NCI-H748 treated with DMSO at 0.1 percent for 48 hours (cell line): ENCODE data around the gene TFIP11.

Source experiments
- DNase-seq: peaks from one replicate; lab custom pipeline; 2025; lab: John Stamatoyannopoulos, UW

The TFIP11 gene

GRCh38 chr22:26512149-26512793 lies at the start of gene TFIP11:
TSS of gene TFIP11 (minus strand) at chr22:26512473. CDS start at chr22:26510272, 2,201 bp downstream.
- DNase-seq, result peak; percentile 61

- no peak for DNase-seq
These were observed 49.6 kb upstream of the TFIP11 start for GRCh38 chr22:26561756-26562417.

GRCh38 chr22:26559961-26560575 lies 47.8 kb upstream of the TFIP11 start:
- no peak for DNase-seq

GRCh38 chr22:26558248-26558895 lies 46.1 kb upstream of the TFIP11 start:
- DNase-seq, result no peak

GRCh38 chr22:26556904-26557303 lies 44.6 kb upstream of the TFIP11 start:
- no peak for DNase-seq

DNA sequence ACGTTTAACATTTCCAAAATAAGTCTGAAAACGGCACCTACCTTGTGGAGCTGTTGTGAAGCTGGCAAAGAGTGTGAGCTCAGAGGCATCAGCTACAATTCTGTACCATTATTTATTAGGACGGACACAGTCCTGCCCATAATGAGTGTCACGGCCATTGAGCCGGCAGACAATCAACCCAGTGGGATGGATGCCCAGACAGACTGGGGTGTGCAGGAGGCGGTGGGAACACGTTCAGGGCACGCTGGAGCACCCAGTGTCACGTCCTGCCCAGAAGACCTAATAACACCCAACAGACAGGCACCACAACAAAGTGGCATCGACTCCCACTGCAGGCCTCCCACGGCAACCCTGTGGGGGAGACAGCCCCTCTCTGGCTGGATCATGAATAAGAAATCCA lies 43.2 kb upstream of the TFIP11 start:
- DNase-seq, result no peak

DNA sequence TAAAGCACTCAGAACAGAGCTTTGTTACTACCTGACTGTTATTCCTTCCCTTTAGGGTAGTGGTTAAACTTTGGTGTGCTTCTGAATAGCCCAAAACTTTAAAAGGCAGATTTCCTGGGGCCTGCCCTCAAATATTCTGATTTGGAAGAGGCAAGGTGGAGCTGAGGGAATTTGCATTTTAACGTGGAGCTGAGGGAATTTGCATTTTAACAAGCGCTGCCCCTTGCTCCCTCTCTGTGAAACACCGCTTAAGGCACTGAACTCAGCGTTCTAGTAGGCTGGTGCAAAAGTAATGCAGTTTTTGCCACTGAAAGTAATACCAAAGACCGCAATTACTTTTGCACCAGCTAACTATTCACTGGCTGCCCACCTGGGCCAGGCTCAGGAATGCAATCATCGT lies 42.7 kb upstream of the TFIP11 start:
- no peak for DNase-seq

DNA sequence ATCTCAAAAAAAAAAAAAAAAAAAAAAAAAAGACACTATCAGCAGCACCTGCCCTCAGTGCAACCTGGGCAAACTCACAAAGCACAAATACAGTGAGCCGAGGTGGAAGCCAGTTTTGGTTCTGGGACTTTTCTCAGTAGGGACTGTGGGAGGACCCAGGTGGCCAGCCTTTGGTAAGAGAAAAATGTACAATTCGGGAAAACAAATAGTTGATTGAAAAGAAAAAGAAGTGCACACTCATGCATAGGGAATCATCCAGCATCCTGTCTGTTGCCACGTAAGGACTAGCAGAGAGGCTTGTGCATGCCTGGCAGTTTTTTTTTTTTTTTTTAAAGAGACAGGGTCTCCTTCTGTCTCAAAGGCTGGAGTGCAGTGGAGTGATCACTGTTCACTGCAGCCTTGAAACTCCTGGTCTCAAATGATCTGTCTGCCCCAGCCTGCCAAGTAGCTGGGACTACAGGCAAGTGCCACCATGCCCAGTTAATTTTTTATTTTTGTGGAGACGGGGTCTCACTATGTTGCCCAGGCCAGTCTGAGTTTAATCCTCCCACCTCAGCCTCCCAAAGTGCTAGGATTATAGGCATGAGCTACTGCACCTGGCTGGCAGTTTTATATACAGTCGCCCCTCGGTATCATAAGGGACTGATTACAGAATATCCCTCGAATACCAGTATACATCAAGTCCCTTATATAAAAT lies 40.9 kb upstream of the TFIP11 start:
- DNase-seq, result no peak

DNA sequence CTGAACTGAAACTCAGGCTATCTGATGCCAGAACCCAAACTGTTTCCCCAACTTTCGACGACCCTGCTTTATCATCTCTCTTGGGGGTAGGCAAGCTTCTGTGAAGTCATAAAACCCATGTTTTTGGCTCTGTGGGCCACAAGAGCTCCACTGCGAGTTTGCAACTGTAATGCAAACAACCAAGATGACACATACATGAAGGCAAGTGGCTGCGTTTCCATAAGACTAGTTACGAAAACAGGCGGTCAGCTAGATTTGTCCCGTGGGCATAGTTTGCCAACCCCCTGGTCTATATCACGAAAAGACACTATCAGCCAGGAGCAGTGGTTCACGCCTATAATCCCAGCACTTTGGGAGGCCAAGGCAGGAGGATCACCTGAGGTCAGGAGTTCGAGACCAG lies 40.2 kb upstream of the TFIP11 start:
- no peak for DNase-seq

DNA sequence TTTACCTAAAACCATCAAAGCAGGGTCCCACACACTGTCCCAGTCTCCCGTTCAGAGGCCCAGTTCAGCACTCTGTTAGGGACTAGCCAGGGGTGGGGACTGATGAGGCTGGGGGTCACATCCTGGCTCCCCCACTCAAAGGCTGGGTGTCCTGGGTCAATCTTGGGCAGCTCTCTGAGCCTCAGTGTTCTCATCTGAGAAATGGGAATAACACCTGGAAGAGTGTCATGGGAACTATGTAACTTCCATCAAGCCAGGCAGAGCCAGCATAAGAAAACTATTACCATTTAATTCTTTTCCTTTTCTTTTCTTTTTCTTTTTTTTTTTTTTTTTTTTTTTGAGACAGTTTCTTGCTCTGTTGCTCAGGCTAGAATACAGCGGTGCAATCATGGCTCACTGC lies 39.3 kb upstream of the TFIP11 start:
- DNase-seq, result no peak

DNA sequence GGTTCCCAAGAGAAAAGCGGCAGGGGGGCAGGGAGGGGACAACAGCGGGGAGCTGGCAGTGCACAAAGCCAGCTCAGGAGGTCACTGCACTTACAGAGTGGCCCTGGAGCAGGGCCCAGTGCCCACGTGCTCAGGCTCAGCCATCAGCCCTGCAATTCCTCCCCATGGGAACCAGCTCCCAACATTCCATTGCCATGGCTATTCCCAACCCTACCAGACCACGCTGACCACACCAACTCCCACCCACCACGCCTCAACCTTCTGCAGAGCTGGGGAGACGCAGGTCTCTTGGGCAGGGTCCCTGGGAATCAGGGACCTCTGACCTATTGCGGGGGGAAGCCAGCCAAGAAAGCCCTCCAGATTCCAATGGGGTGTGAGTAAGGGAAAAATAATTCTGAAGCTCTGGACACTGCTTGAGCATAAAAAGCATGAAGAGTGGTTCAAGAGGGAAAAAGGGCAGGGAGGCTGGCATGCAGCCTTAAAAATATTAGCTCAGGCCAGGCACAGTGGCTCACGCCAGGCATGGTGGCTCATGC lies 38.3 kb upstream of the TFIP11 start:
- no peak for DNase-seq

DNA sequence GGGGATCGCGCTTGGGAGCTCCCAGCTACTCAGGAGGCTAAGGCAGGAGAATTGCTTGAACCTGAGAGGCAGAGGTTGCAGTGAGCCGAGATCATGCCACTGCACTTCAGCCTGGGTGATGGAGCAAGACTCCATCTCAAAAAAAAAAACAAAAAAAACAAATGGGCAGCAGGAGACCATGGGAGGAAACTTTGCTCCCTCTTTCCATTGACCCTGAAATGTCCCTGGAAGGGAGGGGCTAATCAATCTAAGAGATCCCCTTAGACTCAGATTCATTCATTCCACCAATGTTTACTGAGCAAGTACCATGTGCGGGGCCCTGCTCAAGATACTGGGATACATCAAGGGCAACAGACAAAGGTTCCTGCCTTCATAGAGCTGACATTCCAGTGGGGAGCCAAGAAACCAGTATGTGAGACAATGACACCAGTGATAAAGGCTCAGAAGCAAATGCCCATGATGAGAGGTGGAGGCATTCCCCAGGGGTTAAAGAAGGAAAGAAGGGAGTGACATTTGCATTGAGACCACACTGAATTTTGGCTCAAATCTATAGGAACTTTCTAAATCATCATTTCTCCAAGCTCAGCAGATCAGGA lies 37.7 kb upstream of the TFIP11 start:
- no peak for DNase-seq

- DNase-seq, result no peak
These were observed 36.7 kb upstream of the TFIP11 start for GRCh38 chr22:26548984-26549383.

DNA sequence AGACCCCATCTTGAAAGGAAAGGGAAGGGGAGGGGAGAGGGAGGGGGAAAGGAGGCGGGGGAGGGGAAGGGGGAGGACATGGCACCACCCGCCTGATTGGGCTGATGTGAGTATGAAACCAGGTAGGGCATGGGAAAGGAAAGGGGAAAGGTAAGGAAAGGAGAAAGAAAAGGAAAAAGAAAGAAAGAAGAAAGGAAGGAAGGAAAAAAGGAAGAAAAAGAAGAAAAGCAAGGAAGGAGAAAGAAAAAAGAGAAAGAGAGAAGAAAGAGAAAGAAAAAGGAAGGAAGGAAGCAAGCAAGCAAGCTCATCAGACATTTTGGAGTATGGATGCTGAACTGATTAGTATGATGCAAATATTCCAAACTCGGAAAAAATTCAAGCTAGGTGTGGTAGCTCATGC lies 36.0 kb upstream of the TFIP11 start:
- no peak for DNase-seq

GRCh38 chr22:26547837-26548236 lies 35.6 kb upstream of the TFIP11 start:
- DNase-seq, result no peak

DNA sequence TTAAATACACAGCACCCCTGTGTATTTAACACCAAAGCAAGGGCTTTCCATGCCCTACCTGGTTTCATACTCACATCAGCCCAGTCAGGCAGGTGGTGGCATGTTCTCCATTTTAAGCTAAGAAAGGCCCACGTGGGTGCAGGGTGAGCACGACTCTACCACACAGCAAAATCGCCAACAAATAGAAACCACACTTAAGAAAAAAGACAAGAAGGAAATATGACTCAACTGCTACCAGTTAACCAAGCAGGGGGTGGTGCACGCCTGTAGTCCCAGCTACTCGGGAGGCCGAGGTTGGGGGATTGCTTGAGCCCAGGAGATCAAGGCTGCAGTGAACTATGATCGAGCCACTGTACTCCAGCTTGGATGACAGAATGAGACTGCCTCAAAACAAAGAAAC lies 35.2 kb upstream of the TFIP11 start:
- no peak for DNase-seq

DNA sequence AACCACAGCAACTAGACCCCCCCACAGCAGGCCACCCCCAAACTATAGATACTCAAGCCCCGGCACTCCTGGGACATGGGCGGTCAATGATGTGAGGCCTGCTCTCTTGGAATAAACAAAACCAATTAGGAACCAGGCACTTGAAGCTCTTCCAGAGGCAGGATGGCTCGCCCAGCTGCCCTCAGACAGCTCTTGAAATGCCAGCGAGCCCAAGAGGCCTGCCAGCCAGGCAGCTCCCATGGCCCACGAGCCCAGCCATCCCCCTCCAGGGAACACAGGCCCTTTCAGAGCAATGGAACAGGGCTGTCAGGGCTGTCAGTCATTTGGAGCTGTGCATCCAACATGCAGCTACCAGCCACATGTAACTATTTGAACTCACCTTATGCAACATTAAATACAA lies 34.0 kb upstream of the TFIP11 start:
- DNase-seq, result no peak

GRCh38 chr22:26545827-26546226 lies 33.6 kb upstream of the TFIP11 start:
- no peak for DNase-seq

DNA sequence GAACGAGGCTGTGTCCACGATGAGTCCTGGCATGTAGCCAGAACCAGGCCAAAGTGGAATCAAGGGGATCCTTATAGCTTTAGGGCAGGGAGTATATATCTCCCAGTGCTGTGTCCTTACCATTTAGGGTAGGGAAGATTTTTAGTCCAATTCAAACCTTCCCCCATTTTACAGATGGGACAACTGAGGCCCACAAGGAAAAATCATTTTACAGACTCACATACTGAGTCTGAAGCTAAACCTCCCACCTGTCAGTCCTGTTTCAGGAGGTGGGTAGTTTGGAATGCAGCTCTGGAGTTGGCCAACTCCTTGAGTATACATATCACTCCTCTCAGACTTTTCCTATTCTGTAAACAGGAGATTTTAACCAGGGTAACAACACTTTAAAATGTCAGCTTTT lies 33.1 kb upstream of the TFIP11 start:
- DNase-seq, result no peak

GRCh38 chr22:26544489-26544888 lies 32.2 kb upstream of the TFIP11 start:
- DNase-seq, result no peak

DNA sequence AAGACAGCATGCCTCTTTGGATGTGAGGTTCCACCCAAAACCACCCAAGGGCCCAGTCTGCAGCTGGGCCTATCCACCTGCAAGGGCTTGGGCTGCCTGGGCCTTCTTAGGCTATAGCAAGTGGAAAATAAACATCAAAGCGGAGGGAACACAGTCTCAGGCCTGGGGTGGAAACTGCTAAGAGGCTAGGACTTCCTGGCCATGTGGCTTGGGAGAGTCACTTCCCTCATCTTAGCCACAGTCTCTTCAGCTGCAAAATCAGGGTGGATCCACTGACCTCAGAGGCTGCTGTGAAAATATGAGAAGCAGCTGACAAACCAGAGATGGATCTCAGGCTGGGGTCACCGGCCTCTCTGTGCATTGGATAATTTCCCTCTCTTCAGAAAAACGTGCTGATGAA lies 30.6 kb upstream of the TFIP11 start:
- no peak for DNase-seq
